Stimulated activated CD4-positive, alpha-beta T cell treated with anti-CD3 and anti-CD28 coated beads, Interleukin-15, amount 100 ng/mL, for 48 hours (primary cell): ENCODE data around the gene ARHGAP6.
"Not testable (repeated sequence)": the region's sequence is repeated elsewhere in the genome, so short reads cannot be mapped to it uniquely, and the experiment has no call there.

Experiments used
- DNase-seq, 2 donors: peaks; one replicate each; pipeline ENCODE4 v3.0.0-alpha.2; 2020; ENCODE audit warnings: low read depth in 2 of 2

The ARHGAP6 gene

DNA sequence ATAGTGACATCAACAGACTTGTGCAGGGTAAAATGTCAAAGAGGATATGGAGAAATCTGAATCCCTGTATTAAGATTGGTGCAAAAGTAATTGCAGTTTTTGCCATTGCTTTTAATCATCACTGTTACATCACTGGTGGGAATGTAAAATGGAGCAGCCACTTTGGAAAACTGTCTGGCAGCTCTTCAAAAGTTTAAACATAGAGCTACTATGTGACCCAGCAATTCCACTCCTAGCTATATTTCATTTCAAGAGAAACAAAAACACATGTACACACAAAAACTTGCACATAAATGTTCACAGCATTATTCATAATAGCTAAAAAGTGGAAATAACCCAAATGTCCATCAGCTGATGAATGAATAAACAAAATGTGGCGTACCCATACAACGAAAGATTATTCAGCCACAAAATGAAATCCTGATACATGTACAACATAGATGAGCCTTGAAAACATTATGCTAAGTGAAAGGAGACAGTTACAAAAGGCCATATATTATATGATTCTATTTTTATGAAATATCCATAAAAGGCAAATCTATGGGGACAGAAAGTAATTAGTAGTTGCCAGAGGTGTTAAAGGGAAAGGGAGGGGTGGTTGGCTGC, 266.1 kb downstream of the ARHGAP6 start:
- DNase-seq: no peak

DNA sequence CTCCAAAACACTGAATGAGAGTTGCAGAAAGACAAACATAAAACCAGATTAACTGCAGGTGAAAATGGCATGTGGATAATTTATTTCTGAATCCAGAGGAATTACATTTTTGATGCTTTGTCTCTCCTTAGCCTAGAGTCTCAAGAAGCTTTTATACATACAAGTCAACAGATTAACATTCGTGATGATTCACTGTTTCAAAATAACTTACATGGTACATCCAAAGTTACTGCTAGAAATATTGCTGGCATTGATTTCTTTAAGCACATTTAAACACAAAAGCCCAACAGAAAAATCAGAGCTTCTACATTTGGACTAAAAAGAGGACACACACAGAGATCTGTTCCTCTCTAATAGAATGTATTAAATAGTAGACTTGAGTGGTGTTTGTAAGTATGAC, 266.9 kb downstream of the ARHGAP6 start:
- DNase-seq: no peak

DNA sequence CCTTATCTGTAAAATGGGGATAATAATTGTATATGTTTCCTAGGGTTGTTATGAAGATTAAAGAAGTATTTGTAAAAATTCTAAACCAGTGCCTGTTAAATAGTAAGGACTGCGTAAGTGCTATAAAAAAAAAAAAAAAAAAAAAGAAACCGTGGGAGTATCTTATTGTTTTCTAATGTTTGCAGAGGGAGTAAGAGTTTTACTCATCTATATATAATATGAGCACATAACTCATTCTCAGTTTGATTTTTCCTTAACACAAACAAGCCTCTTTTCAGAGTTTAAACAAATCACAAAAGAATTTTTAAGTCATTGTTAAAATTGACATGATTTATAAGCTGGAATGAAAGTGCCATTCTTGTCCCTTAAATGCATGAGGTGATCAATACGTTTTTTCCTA, 267.6 kb downstream of the ARHGAP6 start:
- DNase-seq: no peak

DNA sequence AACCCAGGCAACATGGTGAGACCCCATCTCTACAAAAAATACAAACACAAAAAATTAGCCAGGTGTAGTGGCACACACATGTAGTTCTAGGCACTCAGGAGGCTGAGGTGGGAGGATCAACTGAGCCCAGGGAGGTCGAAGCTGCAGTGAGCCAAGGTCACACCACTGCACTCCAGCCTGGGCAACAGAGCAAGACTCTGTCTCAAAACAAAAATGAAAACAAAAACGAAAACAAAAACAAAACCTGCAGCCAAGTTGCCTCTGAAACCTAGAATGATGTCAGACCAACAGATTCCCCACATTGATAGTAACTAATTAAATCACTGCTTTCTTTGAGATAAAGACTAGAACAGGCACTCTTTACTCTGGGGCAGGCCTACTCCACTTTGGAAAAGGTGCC, 268.0 kb downstream of the ARHGAP6 start:
- no peak for DNase-seq

- no peak for DNase-seq
Measured at GRCh38 chrX:11395859-11396258, 269.9 kb downstream of the ARHGAP6 start.

GRCh38 chrX:11393949-11394654, 271.6 kb downstream of the ARHGAP6 start:
- DNase-seq: no peak

GRCh38 chrX:11386812-11387211, 278.9 kb downstream of the ARHGAP6 start:
- no peak for DNase-seq

- DNase-seq: no peak
Measured at GRCh38 chrX:11386001-11386523, 279.7 kb downstream of the ARHGAP6 start.

- no peak for DNase-seq
Measured at GRCh38 chrX:11382930-11383329, 282.8 kb downstream of the ARHGAP6 start.

DNA sequence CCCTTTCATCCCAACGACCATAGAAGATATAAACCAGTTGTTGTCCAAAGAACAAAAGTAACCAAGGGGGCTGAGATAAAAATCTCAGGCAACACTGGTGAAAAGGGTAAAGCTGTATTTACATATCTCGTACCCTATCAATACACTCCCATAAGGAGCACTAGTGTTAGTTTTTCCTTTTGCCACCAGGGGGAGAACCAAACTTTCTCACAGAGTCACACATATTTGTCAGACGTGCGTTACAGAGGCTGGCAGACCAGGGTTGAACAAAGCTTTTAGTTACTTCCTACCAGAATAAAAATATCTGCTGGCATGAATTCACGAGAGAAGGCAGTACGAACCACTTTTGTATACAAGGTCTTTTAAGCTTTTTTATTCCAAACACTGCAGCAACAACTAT, 284.3 kb downstream of the ARHGAP6 start:
- DNase-seq: no peak

- no peak for DNase-seq
Measured at GRCh38 chrX:11380187-11380844, 285.4 kb downstream of the ARHGAP6 start.

DNA sequence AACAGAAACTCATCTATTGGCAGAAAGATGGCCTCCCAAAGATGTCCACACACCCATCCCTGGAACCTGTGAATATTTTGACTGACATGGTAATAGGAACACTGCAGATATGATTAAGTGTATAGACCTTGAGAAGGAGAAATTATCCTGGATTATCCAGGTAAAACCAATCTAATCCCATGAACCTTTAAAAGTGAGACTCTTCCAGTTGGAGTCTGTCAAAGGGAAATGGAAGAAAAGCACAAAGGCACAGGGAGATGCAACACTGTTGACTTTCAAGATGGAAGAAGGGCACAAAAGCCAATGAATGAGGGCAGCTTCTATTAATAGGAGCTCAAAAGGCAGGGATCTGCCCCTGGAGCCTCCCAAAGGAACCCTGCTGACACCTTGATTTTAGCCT, 289.6 kb downstream of the ARHGAP6 start:
- DNase-seq: no peak

DNA sequence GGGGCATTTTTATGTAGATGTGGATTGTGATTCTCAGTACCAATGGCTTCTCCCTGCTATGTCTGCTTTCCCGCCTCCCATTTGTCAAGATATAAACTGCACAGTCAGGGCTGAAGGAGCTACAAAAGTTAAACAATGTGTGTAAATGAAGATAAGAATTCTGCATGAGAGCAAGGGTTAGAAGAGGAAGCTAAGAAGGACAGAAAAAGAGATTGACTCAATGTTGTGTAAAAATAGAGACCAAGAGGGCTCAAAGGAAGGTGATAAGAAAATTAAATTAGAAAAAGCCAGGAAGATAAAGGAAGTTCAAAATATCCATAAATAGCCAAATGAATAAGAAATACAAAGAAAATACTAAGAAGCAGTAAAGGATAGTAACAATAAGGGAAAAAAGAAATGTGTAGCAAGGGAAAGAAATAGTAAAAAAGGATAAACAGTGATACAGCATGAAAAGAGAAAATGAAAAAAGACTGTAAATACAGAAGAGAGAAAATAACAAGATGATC, 290.1 kb downstream of the ARHGAP6 start:
- no peak for DNase-seq

- DNase-seq: no peak
Measured at GRCh38 chrX:11374570-11374969, 291.1 kb downstream of the ARHGAP6 start.

- no peak for DNase-seq
Measured at GRCh38 chrX:11371106-11371505, 294.6 kb downstream of the ARHGAP6 start.

DNA sequence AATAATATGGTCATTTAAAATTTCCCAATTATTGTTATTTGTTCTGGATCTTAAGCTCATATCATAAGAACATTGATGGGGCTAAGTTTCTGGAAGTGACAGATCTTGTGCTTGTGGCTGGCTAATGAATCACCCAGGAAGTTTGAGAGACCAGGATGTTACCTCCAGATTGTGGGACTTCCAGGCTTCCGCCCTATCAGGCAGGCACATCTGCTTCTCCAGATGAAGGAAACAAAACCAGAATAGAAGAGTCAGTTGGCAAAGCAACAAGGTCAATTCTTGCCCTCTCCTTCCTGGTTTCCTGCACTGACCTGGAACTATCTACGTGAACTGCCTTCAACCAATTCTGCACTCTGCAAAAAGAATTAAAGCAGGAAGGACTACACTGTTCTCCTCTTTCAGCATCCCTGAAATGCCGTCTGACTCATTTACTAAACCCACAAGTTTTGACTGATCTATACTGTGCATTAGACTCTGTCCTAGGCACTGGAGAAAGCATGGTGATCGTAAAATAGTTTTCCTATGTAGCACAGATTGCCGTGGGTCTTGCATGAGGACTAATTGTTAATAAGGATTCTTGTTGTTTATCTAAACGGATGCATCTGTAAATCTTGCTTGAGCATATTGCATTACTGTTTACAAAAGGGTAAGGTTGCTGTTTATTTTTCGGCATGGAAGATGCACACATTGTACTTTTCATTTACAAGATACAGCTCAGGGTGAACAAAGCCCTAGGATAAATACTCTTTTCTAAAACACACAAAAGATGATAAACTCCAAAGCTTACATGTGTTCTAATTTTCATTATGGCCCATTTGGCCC, 297.9 kb downstream of the ARHGAP6 start:
- no peak for DNase-seq

DNA sequence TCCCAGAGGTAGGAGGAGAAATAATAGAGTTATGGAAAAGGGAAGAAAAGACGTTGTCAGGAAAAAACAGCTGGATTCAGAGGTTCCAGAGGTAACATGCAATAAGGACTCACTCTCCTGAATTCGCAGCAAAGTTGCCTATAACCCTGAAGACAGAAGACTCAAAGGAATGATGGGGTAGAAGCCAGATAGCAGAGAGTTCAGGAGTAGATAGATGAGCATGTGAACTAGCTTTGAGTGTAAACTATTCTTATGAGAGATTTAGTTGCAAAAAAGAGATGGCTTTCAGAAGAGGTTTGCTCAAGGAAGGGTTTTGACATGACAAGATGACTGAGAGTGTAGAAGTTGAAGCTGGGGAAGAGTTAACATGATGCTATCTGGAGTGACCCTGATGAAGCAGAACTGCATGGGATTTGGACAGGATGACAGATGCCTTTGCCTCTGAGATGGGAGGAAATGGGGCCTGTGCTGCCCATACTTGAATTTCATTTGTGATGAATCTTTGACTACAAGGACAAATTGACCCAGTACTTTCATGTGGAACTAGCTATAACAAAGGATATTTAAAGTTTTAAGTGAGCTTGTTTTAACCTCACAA, 298.6 kb downstream of the ARHGAP6 start:
- DNase-seq: no peak

DNA sequence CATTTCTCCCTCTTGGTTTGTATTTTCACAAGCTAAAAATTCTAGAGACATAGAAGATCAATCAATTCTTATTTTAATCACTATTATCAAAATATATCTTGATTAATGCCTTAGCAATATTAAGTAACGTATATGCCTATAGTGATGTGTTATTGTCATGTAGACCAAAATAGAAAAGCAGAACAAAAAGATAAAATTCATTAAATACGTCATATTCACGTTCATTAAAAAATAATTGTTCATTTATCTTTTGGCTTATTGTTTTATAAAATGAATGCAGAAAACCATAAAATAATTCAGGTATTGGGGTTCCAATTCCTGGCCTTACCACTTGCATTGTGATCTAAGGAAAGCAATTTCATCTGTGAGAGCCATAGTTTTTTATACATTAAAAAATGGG, 300.3 kb downstream of the ARHGAP6 start:
- DNase-seq: no peak

DNA sequence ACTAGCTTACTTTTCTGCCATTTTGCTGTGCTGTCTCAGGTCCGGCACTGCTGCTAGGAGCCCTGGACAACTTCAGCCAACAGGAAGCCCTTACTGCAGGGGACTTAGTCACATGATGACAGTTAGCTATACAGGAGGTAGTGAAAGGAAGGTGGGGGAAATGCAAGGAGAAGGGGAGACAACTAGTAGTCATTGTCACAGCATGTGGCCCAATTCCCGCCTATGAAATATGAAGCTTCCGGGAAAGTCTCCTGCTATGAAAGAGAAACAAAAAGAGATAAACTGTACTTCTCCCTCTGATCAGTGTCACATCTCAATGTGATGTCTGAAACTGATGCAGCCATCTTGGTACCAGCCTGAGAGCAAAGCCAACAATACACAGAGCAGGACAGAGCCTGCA, 300.9 kb downstream of the ARHGAP6 start:
- no peak for DNase-seq

GRCh38 chrX:11363825-11364224, 301.9 kb downstream of the ARHGAP6 start:
- DNase-seq: not testable (repeated sequence)

- DNase-seq: no peak
Measured at GRCh38 chrX:11363069-11363594, 302.6 kb downstream of the ARHGAP6 start.
